ENCODE results near the gene COL27A1. TPM values are rescaled to one million over a fixed set of nuclear protein-coding genes. Genes with fewer than 3 reads are reported as not detected.

Gene COL27A1
- polyA plus RNA-seq, 1 of the 3 experiments (the other 2 are of a cell fraction) = 8.7 TPM

DNA sequence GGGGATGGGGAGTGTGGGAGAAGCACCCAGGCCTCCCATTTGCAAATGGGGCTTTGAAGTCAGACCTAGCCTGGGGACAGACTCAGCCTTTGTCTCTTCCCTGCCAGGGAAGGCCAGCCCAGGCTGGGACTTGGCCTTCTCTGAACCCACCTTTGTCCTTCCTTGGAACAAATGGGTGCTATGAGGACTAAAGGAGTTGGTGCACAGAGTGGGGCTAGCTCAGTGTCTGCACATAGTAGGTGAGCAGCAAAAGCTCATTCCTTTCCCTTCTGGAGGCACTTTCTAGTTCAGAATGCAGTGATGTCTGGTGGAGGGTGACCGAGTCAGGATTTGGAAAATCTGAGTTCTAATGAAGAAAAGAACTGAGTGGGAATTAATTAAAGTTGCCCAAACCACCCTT, 37.2 kb downstream of the COL27A1 start:
- Histone ChIP-seq H3K4me1 (ENCODE audit: control insufficient read depth in 1 of 2, insufficient read depth in 2 of 2, low read depth in 1 of 2, low read length in 1 of 2) (peaks cover 0 to 5% of the 10 kb centered on the region in 2 experiments; a peak in 1 of 4 replicates), H3K4me3 (ENCODE audit: low read depth in 2 of 2, low read length in 1 of 2) (no peak overlapping the region), H3K9me3 (peaks cover 10% of the 10 kb centered on the region; the same call in 1 of the 2 replicates), H3F3A (replicated peaks; ENCODE audit: insufficient read depth) (no peaks in the 10 kb centered on the region), H3K36me3 (replicated peaks in 1 of 2; ENCODE audit: control insufficient read depth in 1 of 2, insufficient read depth in 2 of 2, low read length in 1 of 2) (peaks cover 0 to 11% of the 10 kb centered on the region in 2 experiments), H4K20me1 (ENCODE audit: insufficient read depth) (no peaks in the 10 kb centered on the region), H3K9me2 (no peaks in the 10 kb centered on the region), H3K4me2 (no peak overlapping the region), H2AFZ (ENCODE audit: low read depth) (no peak overlapping the region), H3K79me2 (ENCODE audit: insufficient read depth) (no peaks in the 10 kb centered on the region), H3K27me3 (ENCODE audit: insufficient read depth) (no peaks in the 10 kb centered on the region), H3K27ac (ENCODE audit: low read depth in 2 of 2, low read length in 1 of 2) (no peak overlapping the region), H3K9ac (no peak overlapping the region)
- TF ChIP-seq, protein P1, sequence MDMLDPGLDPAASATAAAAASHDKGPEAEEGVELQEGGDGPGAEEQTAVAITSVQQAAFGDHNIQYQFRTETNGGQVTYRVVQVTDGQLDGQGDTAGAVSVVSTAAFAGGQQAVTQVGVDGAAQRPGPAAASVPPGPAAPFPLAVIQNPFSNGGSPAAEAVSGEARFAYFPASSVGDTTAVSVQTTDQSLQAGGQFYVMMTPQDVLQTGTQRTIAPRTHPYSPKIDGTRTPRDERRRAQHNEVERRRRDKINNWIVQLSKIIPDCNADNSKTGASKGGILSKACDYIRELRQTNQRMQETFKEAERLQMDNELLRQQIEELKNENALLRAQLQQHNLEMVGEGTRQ (IDR thresholded peaks at IDR 0.05; ENCODE audit: borderline replicate concordance, low read depth, low read length) = no peak
- no peak for TF ChIP-seq TEAD4 (IDR thresholded peaks at IDR 0.05; ENCODE audit: borderline replicate concordance, insufficient read depth)
- no peak for TF ChIP-seq RXRA (IDR thresholded peaks at IDR 0.05; ENCODE audit: borderline replicate concordance, low read depth)
- TF ChIP-seq, protein P2, sequence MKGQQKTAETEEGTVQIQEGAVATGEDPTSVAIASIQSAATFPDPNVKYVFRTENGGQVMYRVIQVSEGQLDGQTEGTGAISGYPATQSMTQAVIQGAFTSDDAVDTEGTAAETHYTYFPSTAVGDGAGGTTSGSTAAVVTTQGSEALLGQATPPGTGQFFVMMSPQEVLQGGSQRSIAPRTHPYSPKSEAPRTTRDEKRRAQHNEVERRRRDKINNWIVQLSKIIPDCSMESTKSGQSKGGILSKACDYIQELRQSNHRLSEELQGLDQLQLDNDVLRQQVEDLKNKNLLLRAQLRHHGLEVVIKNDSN (IDR thresholded peaks at IDR 0.05; ENCODE audit: borderline replicate concordance, low read depth) = no peak
- TF ChIP-seq MEF2A (IDR thresholded peaks at IDR 0.05; ENCODE audit: borderline replicate concordance, low read depth) = no peak
- TF ChIP-seq TCF12 (IDR thresholded peaks at IDR 0.05) = no peak
- TF ChIP-seq, protein P3, sequence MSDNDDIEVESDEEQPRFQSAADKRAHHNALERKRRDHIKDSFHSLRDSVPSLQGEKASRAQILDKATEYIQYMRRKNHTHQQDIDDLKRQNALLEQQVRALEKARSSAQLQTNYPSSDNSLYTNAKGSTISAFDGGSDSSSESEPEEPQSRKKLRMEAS (IDR thresholded peaks at IDR 0.05; ENCODE audit: low read depth) = no peak
- no peak for TF ChIP-seq EP300 (IDR thresholded peaks at IDR 0.05; ENCODE audit: borderline replicate concordance in 1 of 2, low read depth in 1 of 2, low read length in 1 of 2)
- no peak for TF ChIP-seq GABPA (IDR thresholded peaks at IDR 0.05; ENCODE audit: low read depth)
- TF ChIP-seq SMC3 (IDR thresholded peaks at IDR 0.05; ENCODE audit: low read depth, low read length) = no peak
- TF ChIP-seq FOXM1 (IDR thresholded peaks at IDR 0.05; ENCODE audit: low read depth) = no peak
- no peak for TF ChIP-seq NFIC (IDR thresholded peaks at IDR 0.05; ENCODE audit: borderline replicate concordance)
- TF ChIP-seq EZH2phosphoT487 (IDR thresholded peaks at IDR 0.05; ENCODE audit: borderline replicate concordance, low read depth) = no peak
- no peak for TF ChIP-seq RAD21 (IDR thresholded peaks at IDR 0.05; ENCODE audit: low read length)
- TF ChIP-seq CHD2 (IDR thresholded peaks at IDR 0.05; ENCODE audit: low read length, partially characterized antibody) = no peak
- TF ChIP-seq RFX5 (IDR thresholded peaks at IDR 0.05; ENCODE audit: low read length) = no peak
- TF ChIP-seq POLR2AphosphoS5 (IDR thresholded peaks at IDR 0.05; ENCODE audit: low read depth, low read length) = no peak
- TF ChIP-seq, protein P4, sequence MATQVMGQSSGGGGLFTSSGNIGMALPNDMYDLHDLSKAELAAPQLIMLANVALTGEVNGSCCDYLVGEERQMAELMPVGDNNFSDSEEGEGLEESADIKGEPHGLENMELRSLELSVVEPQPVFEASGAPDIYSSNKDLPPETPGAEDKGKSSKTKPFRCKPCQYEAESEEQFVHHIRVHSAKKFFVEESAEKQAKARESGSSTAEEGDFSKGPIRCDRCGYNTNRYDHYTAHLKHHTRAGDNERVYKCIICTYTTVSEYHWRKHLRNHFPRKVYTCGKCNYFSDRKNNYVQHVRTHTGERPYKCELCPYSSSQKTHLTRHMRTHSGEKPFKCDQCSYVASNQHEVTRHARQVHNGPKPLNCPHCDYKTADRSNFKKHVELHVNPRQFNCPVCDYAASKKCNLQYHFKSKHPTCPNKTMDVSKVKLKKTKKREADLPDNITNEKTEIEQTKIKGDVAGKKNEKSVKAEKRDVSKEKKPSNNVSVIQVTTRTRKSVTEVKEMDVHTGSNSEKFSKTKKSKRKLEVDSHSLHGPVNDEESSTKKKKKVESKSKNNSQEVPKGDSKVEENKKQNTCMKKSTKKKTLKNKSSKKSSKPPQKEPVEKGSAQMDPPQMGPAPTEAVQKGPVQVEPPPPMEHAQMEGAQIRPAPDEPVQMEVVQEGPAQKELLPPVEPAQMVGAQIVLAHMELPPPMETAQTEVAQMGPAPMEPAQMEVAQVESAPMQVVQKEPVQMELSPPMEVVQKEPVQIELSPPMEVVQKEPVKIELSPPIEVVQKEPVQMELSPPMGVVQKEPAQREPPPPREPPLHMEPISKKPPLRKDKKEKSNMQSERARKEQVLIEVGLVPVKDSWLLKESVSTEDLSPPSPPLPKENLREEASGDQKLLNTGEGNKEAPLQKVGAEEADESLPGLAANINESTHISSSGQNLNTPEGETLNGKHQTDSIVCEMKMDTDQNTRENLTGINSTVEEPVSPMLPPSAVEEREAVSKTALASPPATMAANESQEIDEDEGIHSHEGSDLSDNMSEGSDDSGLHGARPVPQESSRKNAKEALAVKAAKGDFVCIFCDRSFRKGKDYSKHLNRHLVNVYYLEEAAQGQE (IDR thresholded peaks at IDR 0.05; ENCODE audit: low read depth, low read length) = no peak
- CTCF ChIA-PET = interaction anchor here (1.1 to 1.4 kb wide), 3 partner anchors 46 to 85 kb away, joined by 3 read pairs; no protein-coding TSS in a partner anchor
- no peak for DNase-seq
- POLR2A ChIA-PET = no interaction called here
- WGBS (ENCODE audit: low lambda C conversion rate) = 93% methylated on average over 1 of the region's 1 CpG
